HEK293 (cell line): ENCODE results near the gene DCC.

ENCODE experiments used
- CTCF ChIA-PET: fragments of 350-600 bp; formaldehyde crosslinking; extraction: SDS; loops from one replicate; lab custom pipeline; 2021; ENCODE audit warnings: antibody characterized with exemption; lab: Yijun Ruan, JAX
- POLR2A ChIA-PET: fragments of 300-600 bp; formaldehyde crosslinking; extraction: SDS; loops from one replicate; lab custom pipeline; 2020; ENCODE audit warnings: antibody characterized with exemption, inconsistent platforms; lab: Yijun Ruan, JAX
- H3K27ac ChIP-seq: fragments of 200-500 bp; sonication (Bioruptor generic); 2 replicates; pipeline ENCODE4 v1.5.1; 2014; ENCODE audit warnings: low read depth, low read length, control low read depth, inconsistent platforms; ENCODE audit errors: extremely low read depth
- H3K36me3 ChIP-seq, 2 experiments: fragments of 200-500 bp in 1 of 2; sonication (Bioruptor generic) in 1 of 2; 1 replicate in 1 of 2; 2 replicates in 1 of 2; pipeline ENCODE4 v1.5.1; 2014 to 2017; ENCODE audit warnings: inconsistent platforms in 2 of 2, low read length in 2 of 2; ENCODE audit not compliant: control insufficient read depth in 2 of 2, insufficient read depth in 1 of 2
- H3K4me1 ChIP-seq: fragments of 200-500 bp; sonication (Bioruptor generic); 2 replicates; pipeline ENCODE4 v1.5.1; 2014; ENCODE audit warnings: mild to moderate bottlenecking, low read length, inconsistent platforms; ENCODE audit not compliant: control insufficient read depth, insufficient read depth
- H3K4me3 ChIP-seq: 2 replicates; pipeline ENCODE4 v1.5.1; 2011; ENCODE audit warnings: low read depth, mild to moderate bottlenecking, control low read depth, low read length, moderate library complexity
- H3K9me3 ChIP-seq: fragments of 200-500 bp; sonication (Bioruptor generic); 2 replicates; pipeline ENCODE4 v1.5.1; 2014; ENCODE audit warnings: low read depth, low read length, inconsistent platforms; ENCODE audit not compliant: control insufficient read depth, insufficient read depth
- GFI1B ChIP-seq: fragments of 450-650 bp; formaldehyde crosslinking; IDR thresholded peaks from 2 replicates; pipeline ENCODE4 v1.5.1; 2016; ENCODE audit warnings: missing biosample characterization, missing genetic modification characterization
- HOXD13 ChIP-seq: sonication (generic); formaldehyde crosslinking; IDR thresholded peaks from 2 replicates; pipeline ENCODE4 v1.8.0; 2022; ENCODE audit warnings: missing genetic modification reagents, borderline replicate concordance
- KLF7 ChIP-seq: fragments of 450-650 bp; formaldehyde crosslinking; IDR thresholded peaks from 2 replicates; pipeline ENCODE4 v1.5.1; 2016; ENCODE audit warnings: missing biosample characterization, missing genetic modification characterization, borderline replicate concordance
- REPIN1 ChIP-seq: fragments of 450-650 bp; formaldehyde crosslinking; IDR thresholded peaks from 2 replicates; pipeline ENCODE4 v1.5.1; 2017; ENCODE audit warnings: missing biosample characterization, missing genetic modification characterization, low read depth
- SETDB1 ChIP-seq: IDR thresholded peaks from one replicate; pipeline ENCODE4 v1.6.1; 2017; ENCODE audit warnings: mild to moderate bottlenecking, low read length, moderate library complexity, mixed read lengths; ENCODE audit not compliant: insufficient read length
- ZNF19 ChIP-seq: fragments of 450-650 bp; formaldehyde crosslinking; IDR thresholded peaks from 2 replicates; pipeline ENCODE4; 2016; ENCODE audit warnings: missing biosample characterization, missing genetic modification characterization, low read depth
- ZNF223 ChIP-seq: fragments of 450-650 bp; formaldehyde crosslinking; IDR thresholded peaks from 2 replicates; pipeline ENCODE4 v1.5.1; 2016; ENCODE audit warnings: missing biosample characterization, missing genetic modification characterization
- ZNF23 ChIP-seq: fragments of 450-650 bp; formaldehyde crosslinking; IDR thresholded peaks from 2 replicates; pipeline ENCODE4 v1.5.1; 2016; ENCODE audit warnings: missing biosample characterization, missing genetic modification characterization, borderline replicate concordance
- ZNF549 ChIP-seq: fragments of 450-650 bp; IDR thresholded peaks from 2 replicates; pipeline ENCODE4 v1.5.1; 2018; ENCODE audit warnings: missing biosample characterization, missing genetic modification characterization, mild to moderate bottlenecking, inconsistent platforms, moderate library complexity
- ZNF610 ChIP-seq: fragments of 450-650 bp; formaldehyde crosslinking; IDR thresholded peaks from 2 replicates; pipeline ENCODE4 v1.5.1; 2016; ENCODE audit warnings: missing biosample characterization, missing genetic modification characterization, borderline replicate concordance
- ZNF677 ChIP-seq: fragments of 450-650 bp; IDR thresholded peaks from 2 replicates; pipeline ENCODE4 v1.5.0; 2018; ENCODE audit warnings: missing biosample characterization, mild to moderate bottlenecking, missing genetic modification characterization, moderate library complexity
- ZNF701 ChIP-seq: fragments of 450-650 bp; formaldehyde crosslinking; IDR thresholded peaks from 2 replicates; pipeline ENCODE4 v1.5.1; 2016; ENCODE audit warnings: missing biosample characterization, missing genetic modification characterization
- ZNF768 ChIP-seq: fragments of 450-650 bp; formaldehyde crosslinking; IDR thresholded peaks from 2 replicates; pipeline ENCODE4 v1.5.1; 2018; ENCODE audit warnings: missing biosample characterization, mild to moderate bottlenecking, missing genetic modification characterization
- TF ChIP-seq, protein P1 (sequence below): fragments of 450-650 bp; formaldehyde crosslinking; IDR thresholded peaks from 2 replicates; pipeline ENCODE4 v1.5.1; 2017; ENCODE audit warnings: missing biosample characterization, missing genetic modification characterization
- TF ChIP-seq, protein P2 (sequence below): fragments of 450-650 bp; formaldehyde crosslinking; IDR thresholded peaks from 2 replicates; pipeline ENCODE4 v1.5.1; 2016; ENCODE audit warnings: missing biosample characterization, missing genetic modification characterization
- TF ChIP-seq, protein P3 (sequence below): fragments of 450-650 bp; formaldehyde crosslinking; IDR thresholded peaks from 2 replicates; pipeline ENCODE4 v1.5.1; 2016; ENCODE audit warnings: missing biosample characterization, missing genetic modification characterization

Gene DCC

DNA sequence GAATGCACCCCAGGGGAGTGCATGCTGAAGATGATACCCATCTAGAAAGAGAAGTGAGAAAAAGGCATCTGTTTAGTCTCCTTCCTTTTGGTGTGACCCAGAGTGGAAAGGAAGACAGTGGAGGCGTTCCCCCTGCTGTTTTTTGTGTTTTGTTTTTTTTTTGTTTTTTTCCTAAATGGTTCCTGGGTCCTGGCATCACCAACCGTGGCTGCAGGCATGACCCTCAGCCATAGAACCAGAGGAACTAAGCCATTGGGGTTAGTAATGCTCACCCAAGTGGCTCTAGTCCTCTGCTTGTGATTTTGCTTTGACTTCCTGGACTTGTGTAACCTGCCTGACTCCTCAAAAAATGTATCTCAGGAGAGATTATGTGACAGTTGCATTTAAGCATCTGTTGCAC, 451.3 kb downstream of the DCC start:
- Histone ChIP-seq H3K36me3 (no peaks in the 10 kb centered on the region), H3K4me1 (no peaks in the 10 kb centered on the region), H3K9me3 (no peaks in the 10 kb centered on the region), H3K4me3 (no peak overlapping the region), H3K27ac (no peak overlapping the region)
- ChIA-PET CTCF (no interaction called here), POLR2A (no interaction called here)
- TF ChIP-seq ZNF677 (tag by site-specific recombination) = no peak

DNA sequence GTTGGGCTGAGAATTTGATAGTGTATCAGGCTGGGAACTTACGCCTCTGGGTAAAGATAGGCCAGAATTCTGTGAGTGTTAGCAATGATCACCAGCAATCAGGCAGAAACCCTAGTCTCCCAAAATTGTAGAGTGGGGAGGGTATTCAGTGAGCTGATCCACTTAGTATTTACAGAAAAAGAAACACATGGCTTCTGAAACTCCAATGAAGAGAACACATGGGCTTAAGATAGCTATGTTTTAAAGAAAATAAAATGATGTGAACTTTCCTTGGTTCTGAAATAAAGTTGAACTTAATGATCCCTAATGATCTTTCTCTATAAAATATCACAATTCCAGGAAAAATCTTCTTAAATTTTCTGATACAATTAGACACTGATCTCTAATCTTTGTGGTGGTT, 472.8 kb downstream of the DCC start:
- H3K27ac ChIP-seq = no peak overlapping the region
- H3K36me3 ChIP-seq = no peaks in the 10 kb centered on the region
- CTCF ChIA-PET = no interaction called here
- no peaks in the 10 kb centered on the region for H3K4me1 ChIP-seq
- H3K9me3 ChIP-seq = no peaks in the 10 kb centered on the region
- TF ChIP-seq ZNF610 (tag by site-specific recombination) (no peak), REPIN1 (tag by site-specific recombination) (no peak), ZNF19 (tag by site-specific recombination) (no peak), SETDB1 (no peak)
- TF ChIP-seq, protein P1, sequence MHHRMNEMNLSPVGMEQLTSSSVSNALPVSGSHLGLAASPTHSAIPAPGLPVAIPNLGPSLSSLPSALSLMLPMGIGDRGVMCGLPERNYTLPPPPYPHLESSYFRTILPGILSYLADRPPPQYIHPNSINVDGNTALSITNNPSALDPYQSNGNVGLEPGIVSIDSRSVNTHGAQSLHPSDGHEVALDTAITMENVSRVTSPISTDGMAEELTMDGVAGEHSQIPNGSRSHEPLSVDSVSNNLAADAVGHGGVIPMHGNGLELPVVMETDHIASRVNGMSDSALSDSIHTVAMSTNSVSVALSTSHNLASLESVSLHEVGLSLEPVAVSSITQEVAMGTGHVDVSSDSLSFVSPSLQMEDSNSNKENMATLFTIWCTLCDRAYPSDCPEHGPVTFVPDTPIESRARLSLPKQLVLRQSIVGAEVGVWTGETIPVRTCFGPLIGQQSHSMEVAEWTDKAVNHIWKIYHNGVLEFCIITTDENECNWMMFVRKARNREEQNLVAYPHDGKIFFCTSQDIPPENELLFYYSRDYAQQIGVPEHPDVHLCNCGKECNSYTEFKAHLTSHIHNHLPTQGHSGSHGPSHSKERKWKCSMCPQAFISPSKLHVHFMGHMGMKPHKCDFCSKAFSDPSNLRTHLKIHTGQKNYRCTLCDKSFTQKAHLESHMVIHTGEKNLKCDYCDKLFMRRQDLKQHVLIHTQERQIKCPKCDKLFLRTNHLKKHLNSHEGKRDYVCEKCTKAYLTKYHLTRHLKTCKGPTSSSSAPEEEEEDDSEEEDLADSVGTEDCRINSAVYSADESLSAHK (tag by site-specific recombination) = no peak
- POLR2A ChIA-PET = no interaction called here
- H3K4me3 ChIP-seq = no peak overlapping the region

DNA sequence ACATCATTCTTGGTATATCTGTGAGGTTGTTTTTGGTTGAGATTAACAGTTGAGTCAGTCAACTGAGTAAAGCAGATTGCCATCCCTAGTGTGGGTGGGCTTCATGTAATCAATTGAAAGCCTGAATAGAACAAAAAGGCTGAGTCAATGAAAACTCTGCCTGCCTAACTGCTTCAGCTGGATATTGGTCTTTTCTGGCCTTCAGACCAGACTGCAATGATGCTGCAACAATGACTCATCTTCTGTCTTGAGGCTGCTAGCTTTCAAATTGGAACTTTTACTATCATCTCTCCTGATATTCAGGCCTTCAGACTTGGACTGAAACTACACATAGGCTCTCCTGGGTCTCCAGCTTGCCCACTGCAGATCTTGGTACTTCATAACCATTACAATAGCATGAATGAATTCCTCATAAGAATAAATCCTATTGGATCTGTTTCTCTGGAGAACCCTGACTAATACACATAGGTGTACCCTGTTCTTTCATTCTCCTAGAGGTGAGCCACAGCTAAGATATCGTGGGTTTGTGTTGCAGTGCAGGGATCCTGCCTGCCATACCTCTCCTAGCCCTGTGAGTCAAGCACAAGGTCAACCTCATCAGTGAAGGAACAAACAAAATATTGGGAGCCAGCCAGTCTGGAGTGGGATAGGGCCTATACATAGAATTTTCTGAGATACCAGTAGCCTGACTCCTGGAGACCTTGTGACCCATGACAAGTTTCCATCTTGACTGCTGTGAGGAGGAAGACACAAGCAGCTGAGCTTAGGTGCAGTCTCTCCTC, 473.8 kb downstream of the DCC start:
- ChIA-PET POLR2A (no interaction called here), CTCF (no interaction called here)
- H3K27ac ChIP-seq = no peak overlapping the region
- H3K4me1 ChIP-seq = no peaks in the 10 kb centered on the region
- H3K9me3 ChIP-seq = no peaks in the 10 kb centered on the region
- TF ChIP-seq, protein P2, sequence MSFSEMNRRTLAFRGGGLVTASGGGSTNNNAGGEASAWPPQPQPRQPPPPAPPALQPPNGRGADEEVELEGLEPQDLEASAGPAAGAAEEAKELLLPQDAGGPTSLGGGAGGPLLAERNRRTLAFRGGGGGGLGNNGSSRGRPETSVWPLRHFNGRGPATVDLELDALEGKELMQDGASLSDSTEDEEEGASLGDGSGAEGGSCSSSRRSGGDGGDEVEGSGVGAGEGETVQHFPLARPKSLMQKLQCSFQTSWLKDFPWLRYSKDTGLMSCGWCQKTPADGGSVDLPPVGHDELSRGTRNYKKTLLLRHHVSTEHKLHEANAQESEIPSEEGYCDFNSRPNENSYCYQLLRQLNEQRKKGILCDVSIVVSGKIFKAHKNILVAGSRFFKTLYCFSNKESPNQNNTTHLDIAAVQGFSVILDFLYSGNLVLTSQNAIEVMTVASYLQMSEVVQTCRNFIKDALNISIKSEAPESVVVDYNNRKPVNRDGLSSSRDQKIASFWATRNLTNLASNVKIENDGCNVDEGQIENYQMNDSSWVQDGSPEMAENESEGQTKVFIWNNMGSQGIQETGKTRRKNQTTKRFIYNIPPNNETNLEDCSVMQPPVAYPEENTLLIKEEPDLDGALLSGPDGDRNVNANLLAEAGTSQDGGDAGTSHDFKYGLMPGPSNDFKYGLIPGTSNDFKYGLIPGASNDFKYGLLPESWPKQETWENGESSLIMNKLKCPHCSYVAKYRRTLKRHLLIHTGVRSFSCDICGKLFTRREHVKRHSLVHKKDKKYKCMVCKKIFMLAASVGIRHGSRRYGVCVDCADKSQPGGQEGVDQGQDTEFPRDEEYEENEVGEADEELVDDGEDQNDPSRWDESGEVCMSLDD (tag by site-specific recombination) = no peak
- no peak for TF ChIP-seq KLF7
- H3K4me3 ChIP-seq = no peak overlapping the region
- H3K36me3 ChIP-seq = no peaks in the 10 kb centered on the region

DNA sequence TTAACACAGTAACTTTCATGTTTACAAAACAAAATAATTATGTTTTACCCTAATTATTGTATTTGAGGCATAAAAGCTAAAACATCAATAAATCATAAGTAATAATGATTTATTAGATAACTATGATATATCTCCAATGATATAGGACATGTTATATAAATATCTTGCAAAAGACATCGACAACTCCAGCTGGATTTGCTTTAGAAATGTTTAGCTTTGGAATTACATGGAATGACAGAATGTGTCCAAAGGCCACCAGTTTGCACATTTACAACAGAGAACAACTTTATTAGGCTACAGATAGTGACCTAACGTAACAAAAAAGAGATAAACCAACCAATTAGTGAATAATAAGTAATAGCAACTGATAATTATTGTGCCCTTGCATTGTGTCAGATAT, 475.7 kb downstream of the DCC start:
- H3K36me3 ChIP-seq = no peaks in the 10 kb centered on the region
- H3K9me3 ChIP-seq = no peaks in the 10 kb centered on the region
- no peaks in the 10 kb centered on the region for H3K4me1 ChIP-seq
- TF ChIP-seq ZNF701 (tag by site-specific recombination) (no peak), ZNF549 (tag by site-specific recombination) (no peak), ZNF223 (tag by site-specific recombination) (no peak), ZNF23 (no peak), GFI1B (tag by site-specific recombination) (no peak), HOXD13 (CRISPR knock-in tag) (no peak), ZNF768 (tag by site-specific recombination) (no peak)
- TF ChIP-seq, protein P3, sequence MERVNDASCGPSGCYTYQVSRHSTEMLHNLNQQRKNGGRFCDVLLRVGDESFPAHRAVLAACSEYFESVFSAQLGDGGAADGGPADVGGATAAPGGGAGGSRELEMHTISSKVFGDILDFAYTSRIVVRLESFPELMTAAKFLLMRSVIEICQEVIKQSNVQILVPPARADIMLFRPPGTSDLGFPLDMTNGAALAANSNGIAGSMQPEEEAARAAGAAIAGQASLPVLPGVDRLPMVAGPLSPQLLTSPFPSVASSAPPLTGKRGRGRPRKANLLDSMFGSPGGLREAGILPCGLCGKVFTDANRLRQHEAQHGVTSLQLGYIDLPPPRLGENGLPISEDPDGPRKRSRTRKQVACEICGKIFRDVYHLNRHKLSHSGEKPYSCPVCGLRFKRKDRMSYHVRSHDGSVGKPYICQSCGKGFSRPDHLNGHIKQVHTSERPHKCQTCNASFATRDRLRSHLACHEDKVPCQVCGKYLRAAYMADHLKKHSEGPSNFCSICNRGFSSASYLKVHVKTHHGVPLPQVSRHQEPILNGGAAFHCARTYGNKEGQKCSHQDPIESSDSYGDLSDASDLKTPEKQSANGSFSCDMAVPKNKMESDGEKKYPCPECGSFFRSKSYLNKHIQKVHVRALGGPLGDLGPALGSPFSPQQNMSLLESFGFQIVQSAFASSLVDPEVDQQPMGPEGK (tag by site-specific recombination) = no peak
- no peak overlapping the region for H3K4me3 ChIP-seq
- ChIA-PET CTCF (no interaction called here), POLR2A (no interaction called here)
- no peak overlapping the region for H3K27ac ChIP-seq
